ENCODE data around the gene SMAP2. TPM values are rescaled to one million over a fixed set of nuclear protein-coding genes. Genes with fewer than 3 reads are reported as not detected.

The SMAP2 gene
- total and polyA plus RNA-seq, 10 of the 15 experiments (the other 5 are each of a cell fraction or from before 2014, with no cell fraction given) = 33.4 to 177 (median 105) TPM

GRCh38 chr1:40423951-40424618, 50.6 kb downstream of the SMAP2 start:
- DNase-seq (ENCODE audit: low read depth, low spot score) (no peak), ATAC-seq (no peak), FAIRE-seq (no peak)
- ChIA-PET RAD21 (ENCODE audit: unreplicated experiment) (no interaction called here), POLR2A (interaction anchor here (1.1 kb wide), 1 partner anchor 10 kb away, joined by 3 read pairs; no protein-coding TSS in a partner anchor), CTCF (interaction anchor here (1.0 to 5.5 kb wide), 5 partner anchors 15 to 345 kb away, joined by 3 to 31 read pairs (median 3); no protein-coding TSS in a partner anchor), SMC1A (ENCODE audit: uncharacterized antibody, unreplicated experiment) (interaction anchor here (1.1 to 1.7 kb wide), 3 partner anchors 14 to 280 kb away, joined by 3 to 5 read pairs (median 4); no protein-coding TSS in a partner anchor)
- BruUV-seq (replicated peaks) = no TSS peak
- no peaks in the 10 kb centered on the region for H3K27me3 ChIP-seq (replicated peaks in 1 of 2; ENCODE audit: control insufficient read depth in 2 of 2, insufficient read depth in 2 of 2, low read length in 1 of 2)
- in situ Hi-C loops (cut with MboI) = no loop called here
- over 99% methylated on average over 6 of the region's 6 CpGs for WGBS (ENCODE audit: insufficient coverage, insufficient replicate concordance, low lambda C conversion rate, missing lambda C conversion rate)
- H2AFZ ChIP-seq (ENCODE audit: control insufficient read depth, low read depth, low read length) = no peak overlapping the region
- intact Hi-C loops (cut with micrococcal nuclease; ENCODE audit: unreplicated experiment) = no loop called here
- H3K27ac ChIP-seq (ENCODE audit: control insufficient read depth, insufficient read depth) = no peak overlapping the region
- H3K4me1 ChIP-seq (ENCODE audit: control insufficient read depth, insufficient read depth, low read length) = no peaks in the 10 kb centered on the region; the same call in 1 of the 2 replicates
- H3K79me2 ChIP-seq (ENCODE audit: control insufficient read depth, insufficient read depth, low read length) = no peaks in the 10 kb centered on the region
- no peak overlapping the region for H3K4me2 ChIP-seq (ENCODE audit: control insufficient read depth, insufficient read depth)
- H4K20me1 ChIP-seq (ENCODE audit: control insufficient read depth, insufficient read depth) = 0 out of 2 replicates have a peak, but pooled peaks cover 3% of the 10 kb centered on the region
- no peak for TF ChIP-seq PAX5 (IDR thresholded peaks at IDR 0.05; ENCODE audit: borderline replicate concordance, low read depth, low read length)
- TF ChIP-seq EZH2 (IDR thresholded peaks at IDR 0.05; ENCODE audit: borderline replicate concordance, control insufficient read depth, low read depth, low read length) = no peak
- TF ChIP-seq PML (IDR thresholded peaks at IDR 0.05; ENCODE audit: low read length) = peak; percentile 19; the same call in 1 of the 2 replicates
- TF ChIP-seq BCL3 (IDR thresholded peaks at IDR 0.05; ENCODE audit: borderline replicate concordance, insufficient read depth, low read depth, low read length, poor library complexity, severe bottlenecking) = peak; percentile 17
- no peak; the same call in 1 of the 2 replicates for TF ChIP-seq MTA3 (IDR thresholded peaks at IDR 0.05; ENCODE audit: borderline replicate concordance, low read length)
- no peak overlapping the region for H3K4me3 ChIP-seq
- peaks cover 10 to 12% of the 10 kb centered on the region in 2 experiments for H3K36me3 ChIP-seq (ENCODE audit: control insufficient read depth in 2 of 2, insufficient read depth in 2 of 2, low read length in 1 of 2)
- H3K9ac ChIP-seq (ENCODE audit: control insufficient read depth, insufficient read depth, low read length) = no peak overlapping the region
- no peaks in the 10 kb centered on the region; the same call in 2 of the 3 replicates for H3K9me3 ChIP-seq (replicated peaks; ENCODE audit: control insufficient read depth, insufficient read depth, low read length)

Data from GM12878 (cell line).